ENCODE data around the gene CSNK1G1.
A peak's percentile ranks its signal among the peaks of the same experiment; 100 is the strongest.

Gene CSNK1G1

DNA sequence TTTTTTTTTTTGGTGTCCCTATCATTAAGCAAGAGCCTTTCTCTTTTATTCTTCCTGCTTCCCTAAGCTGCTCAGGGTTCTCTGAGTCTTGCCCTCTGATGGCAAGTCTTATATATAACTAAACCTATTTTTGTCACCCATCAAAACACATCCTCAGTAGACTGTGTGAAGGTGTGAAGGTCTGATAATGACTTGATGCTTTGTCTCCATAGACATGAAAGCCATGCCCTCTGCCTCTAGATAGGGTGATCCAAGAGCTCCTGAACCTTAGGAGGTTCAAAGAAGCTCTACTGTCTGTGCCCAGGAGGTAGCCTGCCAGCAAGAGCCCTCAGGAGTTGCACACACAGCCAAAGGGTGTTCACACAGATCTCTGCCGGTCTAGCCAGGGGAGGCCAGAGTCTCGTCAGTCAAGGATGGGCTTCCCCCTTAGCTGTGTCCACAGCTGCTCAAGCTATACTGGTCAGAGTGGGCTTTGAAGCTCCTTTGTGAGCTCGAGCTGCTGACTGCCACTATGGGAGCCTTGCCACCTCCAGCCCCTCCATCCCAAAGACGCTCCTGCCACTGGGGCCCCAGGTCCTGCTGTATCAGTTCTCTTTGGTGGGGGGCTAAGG is 217.5 kb downstream of the CSNK1G1 start:
- H3K4me3 ChIP-seq (ENCODE audit: control insufficient read depth, low read depth, low read length) = no peak overlapping the region
- no peak for DNase-seq (ENCODE audit: low read depth)
- TF ChIP-seq, protein P1, sequence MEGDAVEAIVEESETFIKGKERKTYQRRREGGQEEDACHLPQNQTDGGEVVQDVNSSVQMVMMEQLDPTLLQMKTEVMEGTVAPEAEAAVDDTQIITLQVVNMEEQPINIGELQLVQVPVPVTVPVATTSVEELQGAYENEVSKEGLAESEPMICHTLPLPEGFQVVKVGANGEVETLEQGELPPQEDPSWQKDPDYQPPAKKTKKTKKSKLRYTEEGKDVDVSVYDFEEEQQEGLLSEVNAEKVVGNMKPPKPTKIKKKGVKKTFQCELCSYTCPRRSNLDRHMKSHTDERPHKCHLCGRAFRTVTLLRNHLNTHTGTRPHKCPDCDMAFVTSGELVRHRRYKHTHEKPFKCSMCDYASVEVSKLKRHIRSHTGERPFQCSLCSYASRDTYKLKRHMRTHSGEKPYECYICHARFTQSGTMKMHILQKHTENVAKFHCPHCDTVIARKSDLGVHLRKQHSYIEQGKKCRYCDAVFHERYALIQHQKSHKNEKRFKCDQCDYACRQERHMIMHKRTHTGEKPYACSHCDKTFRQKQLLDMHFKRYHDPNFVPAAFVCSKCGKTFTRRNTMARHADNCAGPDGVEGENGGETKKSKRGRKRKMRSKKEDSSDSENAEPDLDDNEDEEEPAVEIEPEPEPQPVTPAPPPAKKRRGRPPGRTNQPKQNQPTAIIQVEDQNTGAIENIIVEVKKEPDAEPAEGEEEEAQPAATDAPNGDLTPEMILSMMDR (conservative IDR thresholded peaks at IDR 0.05; ENCODE audit: control insufficient read depth, insufficient read depth, low read depth, low read length) = no peak

DNA sequence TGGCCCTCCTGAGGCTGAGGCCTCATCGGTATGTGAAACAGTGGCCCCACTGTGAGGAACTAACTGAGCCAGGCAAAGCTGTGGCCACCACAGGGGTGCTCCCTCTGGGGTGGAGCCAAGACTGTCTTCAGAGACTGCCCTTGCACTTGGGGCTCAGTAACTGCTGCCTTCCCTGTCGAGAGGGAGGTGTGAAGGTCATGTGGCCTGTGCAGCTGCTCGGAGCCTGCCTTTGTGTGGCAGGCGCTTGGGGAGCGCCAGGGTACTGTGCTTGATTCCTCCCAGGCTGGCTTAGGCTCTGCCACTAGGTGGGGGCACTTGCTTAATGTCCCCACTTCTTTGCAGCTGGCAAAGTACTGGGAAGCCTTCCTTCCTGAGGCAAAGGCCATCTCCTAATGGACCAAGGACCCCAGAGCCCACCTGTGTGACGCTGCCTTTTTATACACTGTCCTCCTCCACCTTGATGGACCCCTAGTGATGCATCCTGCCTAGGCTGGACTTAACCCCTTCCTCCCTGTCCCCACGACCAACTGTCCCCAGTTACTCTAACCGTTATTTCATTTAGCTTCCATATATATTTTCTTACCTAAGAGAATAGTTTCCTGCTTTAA is 218.6 kb downstream of the CSNK1G1 start:
- no peak for DNase-seq (ENCODE audit: low read depth)
- TF ChIP-seq, protein P1 (conservative IDR thresholded peaks at IDR 0.05; ENCODE audit: control insufficient read depth, insufficient read depth, low read depth, low read length) = no peak
- no peak overlapping the region for H3K4me3 ChIP-seq (ENCODE audit: control insufficient read depth, low read depth, low read length)

DNA sequence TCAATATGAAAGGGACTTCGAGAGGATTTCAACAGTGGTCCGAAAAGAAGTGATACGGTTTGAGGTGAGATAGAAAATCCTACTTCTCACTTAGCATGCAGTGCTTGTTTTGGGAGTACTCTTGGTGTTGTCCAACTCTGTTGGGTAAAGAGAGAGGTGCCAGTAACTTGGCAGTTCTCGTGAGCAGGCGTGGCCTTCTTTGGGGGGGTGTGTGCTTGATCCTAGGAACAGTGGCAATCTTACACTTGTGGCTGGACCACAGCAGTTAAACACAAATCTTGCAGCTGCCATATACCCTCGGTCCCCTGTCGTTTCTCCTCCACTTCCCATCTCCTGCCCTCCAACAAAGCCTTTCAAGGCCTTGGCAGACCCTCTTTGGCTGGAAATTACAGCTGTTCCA is 219.6 kb downstream of the CSNK1G1 start:
- no peak for DNase-seq (ENCODE audit: low read depth)
- H3K4me3 ChIP-seq (ENCODE audit: control insufficient read depth, low read depth, low read length) = no peak overlapping the region
- TF ChIP-seq, protein P1 (conservative IDR thresholded peaks at IDR 0.05; ENCODE audit: control insufficient read depth, insufficient read depth, low read depth, low read length) = no peak

DNA sequence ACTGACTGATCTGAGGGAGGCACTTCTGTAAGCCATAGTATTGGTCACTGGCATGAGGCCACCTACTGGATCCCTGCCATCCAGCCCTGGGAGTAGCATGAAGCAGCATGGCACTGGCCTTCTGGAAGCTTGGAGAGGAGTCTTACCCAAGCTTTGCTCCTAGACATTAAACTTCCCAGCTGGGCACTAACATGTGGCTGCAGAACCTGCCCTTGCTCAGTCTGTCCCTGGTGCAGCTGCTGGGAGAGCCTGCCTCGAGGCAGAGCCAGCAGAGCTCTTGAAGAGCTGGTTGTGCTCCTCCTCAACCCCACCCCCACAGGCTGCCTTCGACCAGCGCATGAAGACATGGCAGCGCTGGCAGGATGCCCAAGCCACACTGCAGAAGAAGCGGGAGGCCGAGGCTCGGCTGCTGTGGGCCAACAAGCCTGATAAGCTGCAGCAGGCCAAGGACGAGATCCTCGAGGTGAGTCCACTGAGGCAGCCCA is 221.6 kb downstream of the CSNK1G1 start:
- TF ChIP-seq, protein P1 (conservative IDR thresholded peaks at IDR 0.05; ENCODE audit: control insufficient read depth, insufficient read depth, low read depth, low read length) = no peak
- H3K4me3 ChIP-seq (ENCODE audit: control insufficient read depth, low read depth, low read length) = no peak overlapping the region
- peak; percentile 39 for DNase-seq (ENCODE audit: low read depth)

DNA sequence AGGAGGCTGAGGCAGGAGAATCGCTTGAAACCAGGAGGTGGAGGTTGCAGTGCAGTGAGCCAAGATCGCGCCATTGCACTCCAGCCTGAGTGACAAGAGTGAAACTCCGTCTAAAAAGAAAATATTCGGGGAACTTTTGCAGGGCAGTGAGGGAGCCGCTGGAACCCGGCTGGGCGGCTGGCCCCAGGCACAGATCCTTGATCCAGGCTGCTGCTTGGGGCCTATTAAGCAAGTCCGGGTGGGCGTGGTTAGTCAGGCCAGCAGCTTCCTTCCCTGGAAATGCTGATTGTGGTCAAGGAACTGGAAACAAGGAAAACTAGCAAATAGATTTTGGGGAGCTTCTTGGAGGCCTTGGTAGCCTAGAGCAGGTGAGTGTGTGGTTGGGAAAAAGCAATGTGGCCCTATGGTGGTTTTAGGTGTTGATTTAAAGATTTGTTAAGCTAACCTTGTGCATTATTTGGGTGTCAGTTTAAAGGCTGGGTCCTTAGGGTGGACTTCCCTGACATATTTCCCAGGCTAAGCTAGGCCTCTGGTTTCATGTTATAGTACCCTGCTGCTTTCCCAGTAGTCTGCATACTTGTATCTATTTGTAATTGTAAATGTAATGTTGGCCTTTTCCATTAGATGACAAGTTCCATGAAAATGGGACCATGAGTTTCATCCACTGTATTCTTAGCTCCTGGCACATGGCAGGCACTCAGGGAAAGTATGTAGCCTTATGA is 222.2 kb downstream of the CSNK1G1 start:
- no peak for DNase-seq (ENCODE audit: low read depth)
- no peak overlapping the region for H3K4me3 ChIP-seq (ENCODE audit: control insufficient read depth, low read depth, low read length)
- TF ChIP-seq, protein P1 (conservative IDR thresholded peaks at IDR 0.05; ENCODE audit: control insufficient read depth, insufficient read depth, low read depth, low read length) = no peak

DNA sequence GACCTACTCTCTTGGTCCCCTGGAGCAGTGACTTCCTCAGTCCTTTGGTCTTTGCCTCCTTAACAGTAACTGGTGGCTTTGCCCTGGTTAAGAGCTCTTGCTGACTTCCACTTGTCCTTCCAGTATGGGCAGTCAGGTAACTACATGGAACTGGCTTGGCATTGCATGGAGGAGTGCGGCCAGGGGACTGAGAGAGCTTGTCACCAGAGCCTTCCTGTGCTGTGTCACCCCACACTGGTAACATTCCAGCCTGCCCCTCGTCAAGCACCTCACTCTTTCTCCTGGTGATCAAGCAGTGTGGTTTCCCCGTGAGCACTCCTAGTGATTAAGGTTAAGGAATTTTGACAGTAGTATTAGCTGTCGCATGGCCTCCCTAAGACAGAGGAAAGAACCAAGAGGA is 223.8 kb downstream of the CSNK1G1 start:
- no peak for DNase-seq (ENCODE audit: low read depth)
- TF ChIP-seq, protein P1 (conservative IDR thresholded peaks at IDR 0.05; ENCODE audit: control insufficient read depth, insufficient read depth, low read depth, low read length) = no peak
- no peak overlapping the region for H3K4me3 ChIP-seq (ENCODE audit: control insufficient read depth, low read depth, low read length)
